Measurements from ENCODE around the gene PCGF2.

DNA sequence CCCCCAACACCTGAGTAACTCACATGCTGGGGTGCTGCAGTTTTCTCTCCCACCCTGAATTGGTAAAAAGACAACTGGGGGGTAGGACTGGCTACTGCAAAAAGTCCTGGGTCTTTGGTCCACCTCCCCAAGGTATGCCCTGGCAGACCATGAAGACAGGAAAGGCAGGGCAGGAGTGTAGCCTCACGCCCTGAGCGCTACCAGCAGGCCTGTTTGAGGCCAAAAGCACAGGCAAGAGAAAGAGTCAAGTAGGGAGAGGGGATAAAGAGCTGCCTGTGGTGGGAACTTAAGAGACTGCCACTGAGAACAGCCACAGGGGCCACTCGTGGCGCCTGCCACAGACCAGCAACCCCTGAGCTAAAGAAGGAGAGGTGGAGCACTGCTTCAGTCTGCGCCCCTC, 18.2 kb upstream of the PCGF2 start:
- TF ChIP-seq POLR2A (IDR thresholded peaks at IDR 0.05; ENCODE audit: low read depth, low read length), result no peak
- no peak for TF ChIP-seq POLR2AphosphoS5 (IDR thresholded peaks at IDR 0.05; ENCODE audit: low read depth, low read length)
- TF ChIP-seq TAF1 (IDR thresholded peaks at IDR 0.05; ENCODE audit: low read depth, low read length), result no peak
- no peak for TF ChIP-seq SPI1 (IDR thresholded peaks at IDR 0.05; ENCODE audit: low read depth, low read length)

All from GM12891 (cell line).